H9 (cell line): Measurements from ENCODE around the gene TCEAL5. TPM values are rescaled to one million over a fixed set of nuclear protein-coding genes. Genes with fewer than 3 reads are reported as not detected.
"Not testable (repeated sequence)": the region's sequence is repeated elsewhere in the genome, so short reads cannot be mapped to it uniquely, and the experiment has no call there.

ENCODE experiments used
- DNase-seq: peaks from one replicate; pipeline ENCODE4 v3.0.0-alpha.2; 2017
- H2AFZ ChIP-seq: one replicate; pipeline ENCODE4 v1.6.1; 2013; ENCODE audit warnings: mild to moderate bottlenecking, low read length, control low read depth, moderate library complexity
- H2AK5ac ChIP-seq: 2 replicates; pipeline ENCODE4 v1.6.1; 2013; ENCODE audit warnings: low read length, control low read depth, mixed read lengths; ENCODE audit not compliant: insufficient read length
- H2BK120ac ChIP-seq: one replicate; pipeline ENCODE4 v1.6.1; 2013; ENCODE audit warnings: low read depth, mild to moderate bottlenecking, low read length, control low read depth, inconsistent platforms; ENCODE audit not compliant: poor library complexity, severe bottlenecking
- H2BK12ac ChIP-seq: 2 replicates; pipeline ENCODE4 v1.6.1; 2013; ENCODE audit warnings: low read length, control low read depth, mixed read lengths, low read depth; ENCODE audit not compliant: insufficient read length
- H2BK15ac ChIP-seq: 2 replicates; pipeline ENCODE4 v1.6.1; 2013; ENCODE audit warnings: low read depth, low read length, control low read depth
- H2BK20ac ChIP-seq: one replicate; pipeline ENCODE4 v1.6.1; 2013; ENCODE audit warnings: low read depth, mild to moderate bottlenecking, low read length, control low read depth, inconsistent platforms; ENCODE audit not compliant: poor library complexity, severe bottlenecking
- H2BK5ac ChIP-seq: 2 replicates; pipeline ENCODE4 v1.6.1; 2013; ENCODE audit warnings: low read length, control low read depth, mixed read lengths; ENCODE audit not compliant: insufficient read length
- H3K14ac ChIP-seq: 2 replicates; pipeline ENCODE4 v1.6.1; 2013; ENCODE audit warnings: low read length, control low read depth; ENCODE audit not compliant: insufficient read depth
- H3K18ac ChIP-seq: 2 replicates; pipeline ENCODE4 v1.6.1; 2013; ENCODE audit warnings: low read depth, mild to moderate bottlenecking, mixed read lengths, low read length, control low read depth; ENCODE audit not compliant: insufficient read length
- H3K23ac ChIP-seq: 2 replicates; pipeline ENCODE4 v1.6.1; 2013; ENCODE audit warnings: low read length, control low read depth, mixed read lengths, low read depth; ENCODE audit not compliant: insufficient read length
- H3K23me2 ChIP-seq: 2 replicates; pipeline ENCODE4 v1.6.1; 2013; ENCODE audit warnings: low read depth, mild to moderate bottlenecking, mixed read lengths, low read length, control low read depth; ENCODE audit not compliant: insufficient read length, poor library complexity, severe bottlenecking
- H3K27ac ChIP-seq: 2 replicates; pipeline ENCODE4 v1.5.1; 2013; ENCODE audit warnings: low read length, control low read depth, mixed read lengths, low read depth; ENCODE audit not compliant: insufficient read length
- H3K27me3 ChIP-seq: 2 replicates; pipeline ENCODE4 v1.6.1; 2013; ENCODE audit warnings: low read length, control low read depth, inconsistent platforms; ENCODE audit not compliant: insufficient read depth
- H3K4ac ChIP-seq: 2 replicates; pipeline ENCODE4 v1.6.1; 2013; ENCODE audit warnings: low read depth, mild to moderate bottlenecking, control low read depth, inconsistent platforms, low read length, moderate library complexity
- H3K4me1 ChIP-seq: 2 replicates; pipeline ENCODE4 v1.6.1; 2013; ENCODE audit warnings: low read length, control low read depth, inconsistent platforms; ENCODE audit not compliant: insufficient read depth
- H3K4me2 ChIP-seq: 2 replicates; pipeline ENCODE4 v1.6.1; 2013; ENCODE audit warnings: low read length, control low read depth, mixed read lengths; ENCODE audit not compliant: insufficient read length, insufficient read depth
- H3K56ac ChIP-seq: 2 replicates; pipeline ENCODE4 v1.6.1; 2013; ENCODE audit warnings: low read depth, mild to moderate bottlenecking, mixed read lengths, low read length, control low read depth; ENCODE audit not compliant: insufficient read length
- H3K79me1 ChIP-seq: 2 replicates; pipeline ENCODE4 v1.6.1; 2013; ENCODE audit warnings: low read depth, mild to moderate bottlenecking, moderate library complexity, low read length, control low read depth, inconsistent platforms; ENCODE audit not compliant: insufficient read depth, poor library complexity, severe bottlenecking
- H3K79me2 ChIP-seq: 2 replicates; pipeline ENCODE4 v1.6.1; 2013; ENCODE audit warnings: low read length, control low read depth, inconsistent platforms; ENCODE audit not compliant: insufficient read depth
- H3K9ac ChIP-seq: 2 replicates; pipeline ENCODE4 v1.6.1; 2013; ENCODE audit warnings: low read length, control low read depth, mixed read lengths; ENCODE audit not compliant: insufficient read length; ENCODE audit errors: extremely low read depth
- H3K9me3 ChIP-seq: one replicate; pipeline ENCODE4 v1.6.1; 2013; ENCODE audit warnings: low read depth, low read length, inconsistent platforms; ENCODE audit not compliant: control insufficient read depth
- H3T11ph ChIP-seq: one replicate; pipeline ENCODE4 v1.6.1; 2013; ENCODE audit warnings: mild to moderate bottlenecking, low read length, control low read depth, inconsistent platforms
- H4K20me1 ChIP-seq: one replicate; pipeline ENCODE4 v1.6.1; 2013; ENCODE audit not compliant: control insufficient read depth, insufficient read length, insufficient read depth
- H4K5ac ChIP-seq: 2 replicates; pipeline ENCODE4 v1.6.1; 2013; ENCODE audit warnings: low read depth, mild to moderate bottlenecking, mixed read lengths, low read length, control low read depth; ENCODE audit not compliant: insufficient read length
- H4K8ac ChIP-seq: replicated peaks from 2 replicates; pipeline ENCODE4 v1.6.1; 2013; ENCODE audit warnings: low read length, control low read depth, mixed read lengths, low read depth; ENCODE audit not compliant: insufficient read length
- H4K91ac ChIP-seq: 2 replicates; pipeline ENCODE4 v1.6.1; 2013; ENCODE audit warnings: low read depth, mild to moderate bottlenecking, moderate library complexity, mixed read lengths, low read length, control low read depth; ENCODE audit not compliant: insufficient read length
- H3K27ac Mint-ChIP-seq, 3 experiments: 2 replicates in 2 of 3; 3 replicates in 1 of 3; pipeline ENCODE4 v1.8.0; 2020 to 2021; ENCODE audit warnings: mixed read lengths in 3 of 3, mild to moderate bottlenecking in 1 of 3, moderate library complexity in 1 of 3
- H3K27me3 Mint-ChIP-seq: 2 replicates; pipeline ENCODE4 v1.8.0; 2021; ENCODE audit warnings: low read depth, mild to moderate bottlenecking, moderate library complexity, mixed read lengths
- H3K36me3 Mint-ChIP-seq, 3 experiments: 2 replicates in 2 of 3; 3 replicates in 1 of 3; pipeline ENCODE4 v1.8.0; 2020 to 2021; ENCODE audit warnings: low read depth in 3 of 3, mixed read lengths in 3 of 3; ENCODE audit not compliant: insufficient read depth in 1 of 3
- H3K4me1 Mint-ChIP-seq, 2 experiments: 2 replicates each; pipeline ENCODE4 v1.8.0; 2020; ENCODE audit warnings: mixed read lengths in 2 of 2
- H3K4me3 Mint-ChIP-seq, 2 experiments: 2 replicates in 1 of 2; 3 replicates in 1 of 2; pipeline ENCODE4 v1.8.0; 2020 to 2021; ENCODE audit warnings: mild to moderate bottlenecking in 2 of 2, mixed read lengths in 2 of 2, moderate library complexity in 1 of 2
- H3K9me3 Mint-ChIP-seq, 2 experiments: 2 replicates in 1 of 2; 3 replicates in 1 of 2; pipeline ENCODE4 v1.8.0; 2020; ENCODE audit warnings: mild to moderate bottlenecking in 2 of 2, mixed read lengths in 2 of 2, moderate library complexity in 1 of 2
- CTCF ChIP-seq: fragments of 200-600 bp; sonication (generic); conservative IDR thresholded peaks from 3 replicates; pipeline ENCODE4 v1.8.0; 2021; ENCODE audit warnings: antibody characterized with exemption, mild to moderate bottlenecking
- WGBS: extraction: QIAGEN DNeasy Blood & Tissue Kit; methylation state at CpG from one replicate; pipeline ENCODE4 v1.1.7; 2013; ENCODE audit warnings: missing lambda C conversion rate, low lambda C conversion rate, mixed read lengths; ENCODE audit not compliant: insufficient read length; ENCODE audit errors: extremely low coverage; 5-methylcytosine and 5-hydroxymethylcytosine counted together
- total RNA-seq: library from RNA; stranded (reverse); gene quantifications from 2 replicates; pipeline ENCODE4 v1.2.1, GENCODE V29; 2021

Gene TCEAL5
- total RNA-seq, 1 experiment from 2014 or later, result not detected

GRCh38 chrX:103233263-103233662, 43.3 kb downstream of the TCEAL5 start:
- H3K9ac ChIP-seq, result no peak overlapping the region
- no peak overlapping the region for H3K23ac ChIP-seq
- TF ChIP-seq CTCF, result no peak
- no peak overlapping the region for H3K18ac ChIP-seq
- H3K9me3 Mint-ChIP-seq, result peaks cover 0 to 52% of the 10 kb centered on the region in 2 experiments; a peak in 3 of 5 replicates
- H3K4me2 ChIP-seq, result no peak overlapping the region
- H3K27me3 ChIP-seq, result no peaks in the 10 kb centered on the region
- no peaks in the 10 kb centered on the region for H3K79me2 ChIP-seq
- H3K27ac ChIP-seq, result no peak overlapping the region
- no peak overlapping the region for H2BK12ac ChIP-seq
- H2BK120ac ChIP-seq, result no peak overlapping the region
- no peak overlapping the region for H2BK20ac ChIP-seq
- no peak overlapping the region for H3K27ac Mint-ChIP-seq
- no peak overlapping the region for H3K4me3 Mint-ChIP-seq
- H3K36me3 Mint-ChIP-seq, result no peaks in the 10 kb centered on the region
- no peaks in the 10 kb centered on the region for H3K4me1 Mint-ChIP-seq
- H2BK15ac ChIP-seq, result no peak overlapping the region
- no peak overlapping the region for H4K91ac ChIP-seq
- H2AFZ ChIP-seq, result no peak overlapping the region
- H4K20me1 ChIP-seq, result no peaks in the 10 kb centered on the region
- no peaks in the 10 kb centered on the region for H3K27me3 Mint-ChIP-seq
- no peak overlapping the region for H2BK5ac ChIP-seq
- H2AK5ac ChIP-seq, result no peak overlapping the region
- DNase-seq, result no peak
- no peak overlapping the region for H3K14ac ChIP-seq
- H3K56ac ChIP-seq, result no peak overlapping the region
- H3T11ph ChIP-seq, result no peak overlapping the region
- H3K4ac ChIP-seq, result no peak overlapping the region
- no peaks in the 10 kb centered on the region for H3K79me1 ChIP-seq
- no peaks in the 10 kb centered on the region for H3K23me2 ChIP-seq
- no peaks in the 10 kb centered on the region for H3K9me3 ChIP-seq
- no peak overlapping the region for H4K5ac ChIP-seq
- no peak overlapping the region for H4K8ac ChIP-seq
- no peaks in the 10 kb centered on the region for H3K4me1 ChIP-seq
- no CpG with 5 or more reads among the region's 2 CpGs for WGBS

DNA sequence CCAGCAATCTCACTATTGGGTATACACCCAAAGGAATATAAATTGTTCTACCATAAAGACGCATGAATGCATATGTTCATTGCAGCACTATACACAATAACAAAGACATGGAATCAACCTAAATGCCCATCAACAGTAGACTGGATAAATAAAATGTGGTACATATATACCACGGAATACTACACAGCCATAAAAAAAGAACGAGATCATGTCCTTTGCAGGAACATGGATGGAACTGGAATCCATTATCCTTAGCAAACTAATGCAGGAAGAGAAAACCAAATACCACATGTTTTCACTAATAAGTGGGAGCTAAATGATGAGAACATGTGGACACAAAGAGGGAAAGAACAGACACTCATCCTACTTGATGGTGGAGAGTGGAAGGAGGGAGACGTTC, 50.6 kb downstream of the TCEAL5 start:
- not testable (repeated sequence) for H3K18ac ChIP-seq, H2BK5ac ChIP-seq, H4K20me1 ChIP-seq, H3K36me3 Mint-ChIP-seq, H2AFZ ChIP-seq, H3K14ac ChIP-seq, H3K4me1 ChIP-seq, H3K56ac ChIP-seq, H3K4me2 ChIP-seq, H3K79me2 ChIP-seq, H2BK120ac ChIP-seq, H2AK5ac ChIP-seq, H3K23me2 ChIP-seq, H3K9me3 ChIP-seq, H2BK20ac ChIP-seq, H3K27ac Mint-ChIP-seq, H3K23ac ChIP-seq, H3T11ph ChIP-seq, H4K91ac ChIP-seq, H2BK12ac ChIP-seq, H3K27ac ChIP-seq, H4K8ac ChIP-seq, H3K4me1 Mint-ChIP-seq, DNase-seq, H3K79me1 ChIP-seq, H3K27me3 ChIP-seq, H3K4me3 Mint-ChIP-seq, H3K27me3 Mint-ChIP-seq, H3K9ac ChIP-seq, H2BK15ac ChIP-seq, H3K4ac ChIP-seq, H4K5ac ChIP-seq
- peaks cover 3 to 59% of the 10 kb centered on the region in 2 experiments; a peak in 4 of 5 replicates for H3K9me3 Mint-ChIP-seq
- no CpG with 5 or more reads among the region's 4 CpGs for WGBS
